ENCODE results near the gene NAV2.

NAV2 gene

GRCh38 chr11:20035375-20035700 is 322.7 kb downstream of the NAV2 start:
- no peak overlapping the region for H3K23ac ChIP-seq (ENCODE audit: low read length)
- peak overlapping the region; percentile 53 for H3K27ac ChIP-seq (ENCODE audit: low read depth, low read length)
- no peak overlapping the region for H3K4ac ChIP-seq (ENCODE audit: low read depth, low read length)
- peaks cover 51 to 63% of the 10 kb centered on the region in 2 experiments for H3K4me1 ChIP-seq (ENCODE audit: control insufficient read depth in 1 of 2, insufficient read depth in 2 of 2, low read length in 2 of 2)
- peaks cover 45% of the 10 kb centered on the region for H3K79me1 ChIP-seq (ENCODE audit: low read length)
- no peak overlapping the region for H4K8ac ChIP-seq (ENCODE audit: low read depth, low read length)
- no peak overlapping the region for H2BK120ac ChIP-seq (ENCODE audit: insufficient read depth, low read length, poor library complexity)
- no peak overlapping the region for H4K12ac ChIP-seq (ENCODE audit: low read depth, low read length)
- DNase-seq, result peak in 1 of 2 donors; percentile 52
- no peak overlapping the region for H3K14ac ChIP-seq (ENCODE audit: low read length)
- no peak overlapping the region for H3K4me2 ChIP-seq (ENCODE audit: low read length)
- no peaks in the 10 kb centered on the region for H3K9me3 ChIP-seq (ENCODE audit: insufficient read depth, low read depth, low read length)
- H3K27me3 ChIP-seq (ENCODE audit: insufficient read depth, low read length), result no peaks in the 10 kb centered on the region
- peaks cover 12 to 22% of the 10 kb centered on the region in 2 experiments for H3K36me3 ChIP-seq (ENCODE audit: control insufficient read depth in 1 of 2, insufficient read depth in 2 of 2, low read length in 2 of 2)
- WGBS (ENCODE audit: extremely low coverage, insufficient coverage, insufficient read length), result no CpG with 5 or more reads among the region's 7 CpGs
- no peak overlapping the region for H3K9ac ChIP-seq (ENCODE audit: low read length)
- no peak overlapping the region for H3K18ac ChIP-seq (ENCODE audit: low read length)
- H3K4me3 ChIP-seq (ENCODE audit: low read depth, low read length), result no peak overlapping the region
- no peak overlapping the region for H2BK12ac ChIP-seq (ENCODE audit: low read length)
- H3K79me2 ChIP-seq (ENCODE audit: control insufficient read depth, insufficient read depth, low read length, poor library complexity), result peaks cover 21% of the 10 kb centered on the region
- no peak overlapping the region for H2AK5ac ChIP-seq (ENCODE audit: low read length)
- H2AFZ ChIP-seq (ENCODE audit: insufficient read depth, low read length, poor library complexity), result no peak overlapping the region
- no peak overlapping the region for H4K91ac ChIP-seq (ENCODE audit: low read depth, low read length)
- no peak overlapping the region for H2BK5ac ChIP-seq (ENCODE audit: low read depth, low read length, poor library complexity)

DNA sequence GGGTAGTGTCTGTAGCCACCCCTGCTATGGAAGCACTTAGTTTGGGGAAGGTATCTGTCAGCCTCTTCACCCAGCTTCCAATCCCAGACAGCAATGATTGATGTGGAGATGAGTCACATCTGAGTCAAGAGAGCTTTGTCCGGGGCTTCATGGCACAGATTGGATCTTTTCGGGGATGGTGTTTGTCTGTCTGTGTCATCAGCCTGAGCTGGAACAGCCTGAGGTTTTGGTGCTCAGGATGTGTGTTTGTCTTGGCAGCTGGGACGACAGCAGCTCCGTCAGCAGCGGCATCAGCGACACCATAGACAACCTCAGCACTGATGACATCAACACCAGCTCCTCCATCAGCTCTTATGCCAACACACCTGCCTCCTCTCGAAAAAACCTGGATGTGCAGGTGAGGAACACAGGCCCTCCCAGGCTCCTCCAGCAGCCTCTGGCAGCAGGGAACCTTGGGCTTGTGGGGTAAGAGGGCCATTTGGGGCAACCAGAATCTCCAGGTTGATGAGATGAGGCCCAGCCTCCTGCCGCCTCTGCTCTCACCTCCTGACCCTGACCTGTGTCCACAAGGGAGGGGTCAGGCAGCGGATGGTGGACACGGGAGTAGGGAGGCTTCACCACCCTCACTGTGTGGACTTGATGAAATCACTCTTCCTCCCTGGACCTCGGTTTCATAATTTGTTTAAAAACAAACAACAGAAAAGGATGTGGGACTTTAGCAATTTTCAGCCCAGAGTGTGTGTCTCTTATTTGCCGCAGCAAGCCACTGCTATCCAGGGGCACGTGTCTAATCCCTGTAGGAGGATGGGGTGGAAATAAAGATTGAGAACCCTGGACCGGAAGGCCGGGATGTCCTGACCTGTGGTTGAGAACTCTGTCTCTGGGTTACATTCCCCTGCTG is 323.3 kb downstream of the NAV2 start:
- H3K23ac ChIP-seq (ENCODE audit: low read length), result no peak overlapping the region
- H3K36me3 ChIP-seq (ENCODE audit: control insufficient read depth in 1 of 2, insufficient read depth in 2 of 2, low read length in 2 of 2), result peaks cover 18 to 28% of the 10 kb centered on the region in 2 experiments
- peaks cover 46% of the 10 kb centered on the region for H3K79me1 ChIP-seq (ENCODE audit: low read length)
- H2AFZ ChIP-seq (ENCODE audit: insufficient read depth, low read length, poor library complexity), result no peak overlapping the region
- peak overlapping the region; percentile 27 for H3K18ac ChIP-seq (ENCODE audit: low read length)
- peak in 1 of 2 donors; percentile 69 for DNase-seq
- H3K4me2 ChIP-seq (ENCODE audit: low read length), result no peak overlapping the region
- H3K27ac ChIP-seq (ENCODE audit: low read depth, low read length), result peak overlapping the region; percentile 61
- H3K27me3 ChIP-seq (ENCODE audit: insufficient read depth, low read length), result no peaks in the 10 kb centered on the region
- no peaks in the 10 kb centered on the region for H3K9me3 ChIP-seq (ENCODE audit: insufficient read depth, low read depth, low read length)
- H2BK120ac ChIP-seq (ENCODE audit: insufficient read depth, low read length, poor library complexity), result peak overlapping the region; percentile 5
- peaks cover 50 to 62% of the 10 kb centered on the region in 2 experiments for H3K4me1 ChIP-seq (ENCODE audit: control insufficient read depth in 1 of 2, insufficient read depth in 2 of 2, low read length in 2 of 2)
- peak overlapping the region; percentile 31 for H4K8ac ChIP-seq (ENCODE audit: low read depth, low read length)
- H3K79me2 ChIP-seq (ENCODE audit: control insufficient read depth, insufficient read depth, low read length, poor library complexity), result peaks cover 24% of the 10 kb centered on the region
- peak overlapping the region; percentile 69 for H2AK5ac ChIP-seq (ENCODE audit: low read length)
- H2BK12ac ChIP-seq (ENCODE audit: low read length), result peak overlapping the region; percentile 61
- no CpG with 5 or more reads among the region's 15 CpGs for WGBS (ENCODE audit: extremely low coverage, insufficient coverage, insufficient read length)
- H2BK5ac ChIP-seq (ENCODE audit: low read depth, low read length, poor library complexity), result peak overlapping the region; percentile 15
- H3K9ac ChIP-seq (ENCODE audit: low read length), result no peak overlapping the region
- H3K4me3 ChIP-seq (ENCODE audit: low read depth, low read length), result no peak overlapping the region
- H3K4ac ChIP-seq (ENCODE audit: low read depth, low read length), result peak overlapping the region; percentile 11
- H3K14ac ChIP-seq (ENCODE audit: low read length), result peak overlapping the region; percentile 41
- H4K12ac ChIP-seq (ENCODE audit: low read depth, low read length), result no peak overlapping the region
- H4K91ac ChIP-seq (ENCODE audit: low read depth, low read length), result peak overlapping the region; percentile 69

GRCh38 chr11:20036626-20037335 is 324.1 kb downstream of the NAV2 start:
- Histone ChIP-seq H2BK12ac (ENCODE audit: low read length) (peak overlapping the region; percentile 15), H3K79me2 (ENCODE audit: control insufficient read depth, insufficient read depth, low read length, poor library complexity) (peaks cover 24% of the 10 kb centered on the region), H4K8ac (ENCODE audit: low read depth, low read length) (no peak overlapping the region), H2BK5ac (ENCODE audit: low read depth, low read length, poor library complexity) (no peak overlapping the region), H4K91ac (ENCODE audit: low read depth, low read length) (peak overlapping the region; percentile 64), H3K36me3 (ENCODE audit: control insufficient read depth in 1 of 2, insufficient read depth in 2 of 2, low read length in 2 of 2) (peaks cover 18 to 29% of the 10 kb centered on the region in 2 experiments), H4K12ac (ENCODE audit: low read depth, low read length) (peak overlapping the region; percentile 24), H3K79me1 (ENCODE audit: low read length) (peaks cover 39% of the 10 kb centered on the region), H2AK5ac (ENCODE audit: low read length) (no peak overlapping the region), H3K4me1 (ENCODE audit: control insufficient read depth in 1 of 2, insufficient read depth in 2 of 2, low read length in 2 of 2) (peaks cover 47 to 57% of the 10 kb centered on the region in 2 experiments), H3K4me3 (ENCODE audit: low read depth, low read length) (no peak overlapping the region), H3K14ac (ENCODE audit: low read length) (peak overlapping the region; percentile 8), H3K27ac (ENCODE audit: low read depth, low read length) (peak overlapping the region; percentile 61), H3K9ac (ENCODE audit: low read length) (no peak overlapping the region), H3K4me2 (ENCODE audit: low read length) (no peak overlapping the region), H3K18ac (ENCODE audit: low read length) (peak overlapping the region; percentile 28), H3K4ac (ENCODE audit: low read depth, low read length) (peak overlapping the region; percentile 35), H3K23ac (ENCODE audit: low read length) (no peak overlapping the region), H2AFZ (ENCODE audit: insufficient read depth, low read length, poor library complexity) (no peak overlapping the region), H3K27me3 (ENCODE audit: insufficient read depth, low read length) (no peaks in the 10 kb centered on the region), H3K9me3 (ENCODE audit: insufficient read depth, low read depth, low read length) (no peaks in the 10 kb centered on the region), H2BK120ac (ENCODE audit: insufficient read depth, low read length, poor library complexity) (peak overlapping the region; percentile 21)
- no peak for DNase-seq
- no CpG with 5 or more reads among the region's 8 CpGs for WGBS (ENCODE audit: extremely low coverage, insufficient coverage, insufficient read length)

DNA sequence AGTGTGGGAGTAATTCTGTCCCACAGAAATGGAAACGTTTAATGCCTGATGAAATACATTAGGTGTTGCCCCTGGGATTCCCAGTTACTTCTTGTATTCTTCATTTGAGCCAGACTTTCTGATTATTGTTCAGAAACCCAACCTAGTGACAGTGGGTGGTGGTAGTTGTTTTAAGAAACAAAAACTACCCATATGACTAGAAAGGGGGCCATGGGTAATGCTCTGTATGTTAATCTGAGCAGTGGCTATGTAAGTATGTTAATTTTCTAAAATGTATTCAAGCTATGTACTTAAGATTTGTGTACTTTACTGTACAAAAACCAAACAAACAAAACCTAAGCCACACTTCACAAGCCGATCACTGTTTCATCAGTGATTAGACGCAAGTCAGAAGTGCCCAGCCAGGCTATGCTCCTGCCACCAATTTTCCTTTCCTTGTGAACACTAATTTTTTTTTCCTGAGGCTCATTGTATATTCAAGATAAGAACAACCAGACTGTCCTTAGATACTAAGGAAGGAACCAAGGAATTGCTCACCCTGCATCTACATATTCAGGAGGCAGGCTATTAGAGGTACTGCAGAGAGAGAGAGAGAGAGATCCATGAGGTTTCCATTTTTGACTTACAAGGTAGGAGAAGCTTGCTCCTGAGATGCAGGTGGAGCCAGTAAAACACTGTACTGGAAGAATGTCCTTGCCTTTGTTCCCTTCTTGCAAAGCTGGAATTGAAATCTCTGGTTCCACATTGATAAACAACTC is 324.9 kb downstream of the NAV2 start:
- WGBS (ENCODE audit: extremely low coverage, insufficient coverage, insufficient read length), result no CpG with 5 or more reads among the region's 3 CpGs
- no peak overlapping the region for H3K4ac ChIP-seq (ENCODE audit: low read depth, low read length)
- no peak overlapping the region for H4K91ac ChIP-seq (ENCODE audit: low read depth, low read length)
- no peak overlapping the region for H3K14ac ChIP-seq (ENCODE audit: low read length)
- no peaks in the 10 kb centered on the region for H3K27me3 ChIP-seq (ENCODE audit: insufficient read depth, low read length)
- peaks cover 42 to 52% of the 10 kb centered on the region in 2 experiments for H3K4me1 ChIP-seq (ENCODE audit: control insufficient read depth in 1 of 2, insufficient read depth in 2 of 2, low read length in 2 of 2)
- no peak overlapping the region for H2AFZ ChIP-seq (ENCODE audit: insufficient read depth, low read length, poor library complexity)
- H2BK12ac ChIP-seq (ENCODE audit: low read length), result no peak overlapping the region
- H2BK120ac ChIP-seq (ENCODE audit: insufficient read depth, low read length, poor library complexity), result no peak overlapping the region
- no peak overlapping the region for H2BK5ac ChIP-seq (ENCODE audit: low read depth, low read length, poor library complexity)
- H3K9me3 ChIP-seq (ENCODE audit: insufficient read depth, low read depth, low read length), result no peaks in the 10 kb centered on the region
- H3K27ac ChIP-seq (ENCODE audit: low read depth, low read length), result peak overlapping the region; percentile 1
- H3K9ac ChIP-seq (ENCODE audit: low read length), result no peak overlapping the region
- H4K12ac ChIP-seq (ENCODE audit: low read depth, low read length), result no peak overlapping the region
- no peak overlapping the region for H3K4me2 ChIP-seq (ENCODE audit: low read length)
- H3K79me2 ChIP-seq (ENCODE audit: control insufficient read depth, insufficient read depth, low read length, poor library complexity), result peaks cover 19% of the 10 kb centered on the region
- DNase-seq, result no peak
- no peak overlapping the region for H4K8ac ChIP-seq (ENCODE audit: low read depth, low read length)
- no peak overlapping the region for H3K4me3 ChIP-seq (ENCODE audit: low read depth, low read length)
- no peak overlapping the region for H3K23ac ChIP-seq (ENCODE audit: low read length)
- H3K36me3 ChIP-seq (ENCODE audit: control insufficient read depth in 1 of 2, insufficient read depth in 2 of 2, low read length in 2 of 2), result peaks cover 18 to 29% of the 10 kb centered on the region in 2 experiments
- H3K79me1 ChIP-seq (ENCODE audit: low read length), result peaks cover 33% of the 10 kb centered on the region
- no peak overlapping the region for H3K18ac ChIP-seq (ENCODE audit: low read length)
- H2AK5ac ChIP-seq (ENCODE audit: low read length), result no peak overlapping the region

Measured in trophoblast cell (in vitro differentiated cells and primary cell).